LNCAP (cell line): ENCODE data around the gene BTBD7.

Experiments used
- TF ChIP-seq, protein P1 (sequence below): fragments of 450-650 bp; IDR thresholded peaks from 2 replicates; pipeline ENCODE4 v1.5.1; 2017; ENCODE audit warnings: mild to moderate bottlenecking

BTBD7 gene

DNA sequence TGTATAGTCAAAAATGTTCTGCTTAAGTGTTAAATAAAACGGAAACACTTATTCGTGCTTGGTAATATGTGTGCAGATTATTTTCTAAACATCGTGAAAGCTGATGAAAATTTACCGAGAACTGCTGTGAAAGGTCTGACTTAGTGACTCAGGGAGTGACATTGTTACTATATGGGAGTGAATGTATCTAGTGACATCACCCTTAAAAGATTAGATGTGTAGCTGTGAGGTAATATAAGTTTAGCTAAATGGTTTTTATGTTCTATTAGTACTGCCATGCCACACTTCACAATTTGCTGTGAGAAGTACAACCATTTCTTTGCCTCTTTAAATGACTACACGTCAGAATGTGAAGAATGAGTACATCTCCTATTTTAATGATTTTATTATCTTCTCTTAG is 15.5 kb upstream of the BTBD7 start:
- TF ChIP-seq, protein P1, sequence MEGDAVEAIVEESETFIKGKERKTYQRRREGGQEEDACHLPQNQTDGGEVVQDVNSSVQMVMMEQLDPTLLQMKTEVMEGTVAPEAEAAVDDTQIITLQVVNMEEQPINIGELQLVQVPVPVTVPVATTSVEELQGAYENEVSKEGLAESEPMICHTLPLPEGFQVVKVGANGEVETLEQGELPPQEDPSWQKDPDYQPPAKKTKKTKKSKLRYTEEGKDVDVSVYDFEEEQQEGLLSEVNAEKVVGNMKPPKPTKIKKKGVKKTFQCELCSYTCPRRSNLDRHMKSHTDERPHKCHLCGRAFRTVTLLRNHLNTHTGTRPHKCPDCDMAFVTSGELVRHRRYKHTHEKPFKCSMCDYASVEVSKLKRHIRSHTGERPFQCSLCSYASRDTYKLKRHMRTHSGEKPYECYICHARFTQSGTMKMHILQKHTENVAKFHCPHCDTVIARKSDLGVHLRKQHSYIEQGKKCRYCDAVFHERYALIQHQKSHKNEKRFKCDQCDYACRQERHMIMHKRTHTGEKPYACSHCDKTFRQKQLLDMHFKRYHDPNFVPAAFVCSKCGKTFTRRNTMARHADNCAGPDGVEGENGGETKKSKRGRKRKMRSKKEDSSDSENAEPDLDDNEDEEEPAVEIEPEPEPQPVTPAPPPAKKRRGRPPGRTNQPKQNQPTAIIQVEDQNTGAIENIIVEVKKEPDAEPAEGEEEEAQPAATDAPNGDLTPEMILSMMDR = no peak

GRCh38 chr14:93347850-93348249 is 15.0 kb upstream of the BTBD7 start:
- TF ChIP-seq, protein P1 = no peak

GRCh38 chr14:93346926-93347721 is 14.3 kb upstream of the BTBD7 start, which contains the start of gene COX8C:
Gene COX8C, plus strand, starts transcription at chr14:93347182. Its CDS starts 87 bp downstream, at chr14:93347269.
- TF ChIP-seq, protein P1 = peak; percentile 37; the same call in 1 of the 2 replicates

- TF ChIP-seq, protein P1 = no peak
Observed at GRCh38 chr14:93343797-93344196, 11.0 kb upstream of the BTBD7 start.

DNA sequence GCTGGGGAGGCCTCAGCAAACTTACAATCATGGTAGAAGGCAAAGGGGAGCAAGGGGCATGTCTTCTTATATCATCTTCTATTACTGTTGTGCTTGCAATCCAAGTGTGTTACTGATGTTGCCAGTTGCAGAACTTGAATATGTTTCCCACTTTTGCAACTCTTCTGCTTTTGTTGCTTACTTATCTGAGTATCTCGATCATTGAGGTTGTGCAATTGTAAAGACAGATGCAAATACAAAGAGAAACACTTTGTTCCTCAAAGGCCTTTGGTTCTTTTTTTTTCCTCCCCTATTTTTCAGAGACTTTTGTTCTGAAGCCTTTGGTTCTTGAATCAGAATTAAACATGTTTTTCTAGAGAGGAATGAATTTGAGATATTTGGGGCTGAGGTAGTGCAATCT is 10.4 kb upstream of the BTBD7 start:
- TF ChIP-seq, protein P1 = no peak

DNA sequence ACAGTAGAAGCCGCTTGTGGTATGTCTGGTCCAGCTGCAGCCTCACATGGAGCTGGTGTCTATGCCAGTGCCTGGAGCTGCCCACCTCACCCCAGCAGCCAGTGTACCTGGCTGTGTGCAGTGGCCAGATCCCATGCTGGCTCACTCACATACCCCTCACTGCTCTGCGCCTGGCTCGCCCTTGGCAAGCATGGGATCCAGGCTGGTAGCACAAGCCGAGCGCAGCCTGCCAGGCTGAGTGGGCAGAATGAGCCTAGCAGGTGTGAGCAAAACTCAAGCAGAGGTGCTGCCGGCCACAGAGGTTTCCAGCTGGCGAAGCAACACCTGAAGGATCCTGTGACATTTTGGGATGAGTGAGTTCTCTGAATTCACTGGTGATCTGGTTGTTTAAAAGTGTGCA is 5.0 kb upstream of the BTBD7 start:
- TF ChIP-seq, protein P1 = no peak

DNA sequence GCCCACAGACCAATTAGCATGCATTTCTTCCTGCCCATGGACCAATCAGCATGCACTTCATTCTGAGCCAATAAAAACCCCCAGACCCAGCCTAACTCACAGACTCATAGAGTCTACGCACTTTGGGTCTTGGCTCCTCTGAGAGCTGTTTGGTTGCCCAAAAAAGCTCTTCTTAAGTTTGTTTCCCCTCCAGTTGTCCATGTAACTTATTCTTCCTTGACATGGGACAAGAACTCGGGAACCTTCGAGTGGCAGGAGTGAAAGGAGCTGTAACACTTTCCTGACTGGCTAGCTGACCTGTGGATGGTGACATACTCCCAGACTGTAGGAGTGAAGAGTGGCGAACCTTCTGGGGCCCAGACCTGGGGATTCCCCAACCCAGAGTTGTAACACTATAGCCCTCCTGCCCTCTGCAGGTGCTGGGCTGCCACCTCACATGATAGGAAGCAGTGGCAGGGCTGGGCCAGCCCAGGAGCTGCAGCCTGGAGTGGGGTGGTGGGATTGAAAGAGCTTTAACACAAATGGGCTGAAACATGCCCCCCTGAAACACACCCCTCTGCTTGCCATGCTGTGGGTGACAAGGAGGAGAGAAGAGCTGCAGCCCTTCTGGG is 4.4 kb upstream of the BTBD7 start:
- TF ChIP-seq, protein P1 = no peak
